AG09309 (cell line): ENCODE results near the gene ZYG11A.
A peak's percentile ranks its signal among the peaks of the same experiment; 100 is the strongest.

Source experiments
- DNase-seq: peaks from one replicate; pipeline ENCODE4 v3.0.0-alpha.2; 2010; ENCODE audit warnings: low read depth
- H3K4me3 ChIP-seq: 2 replicates; pipeline ENCODE4 v1.5.1; 2011; ENCODE audit warnings: mild to moderate bottlenecking, low read depth, low read length, moderate library complexity; ENCODE audit not compliant: control insufficient read depth
- CTCF ChIP-seq: IDR thresholded peaks from 2 replicates; pipeline ENCODE4 v1.5.1; 2011; ENCODE audit warnings: mild to moderate bottlenecking, low read depth, low read length, inconsistent platforms; ENCODE audit not compliant: insufficient read depth, control insufficient read depth; ENCODE audit errors: missing control alignments

Gene ZYG11A

GRCh38 chr1:52877554-52877953 is 35.0 kb downstream of the ZYG11A start:
- TF ChIP-seq CTCF, result no peak
- no peak for DNase-seq
- no peak overlapping the region for H3K4me3 ChIP-seq

- no peak for TF ChIP-seq CTCF
- no peak overlapping the region for H3K4me3 ChIP-seq
- no peak for DNase-seq
Observed at GRCh38 chr1:52880206-52880605, 37.6 kb downstream of the ZYG11A start.

GRCh38 chr1:52887483-52887882 is 44.9 kb downstream of the ZYG11A start:
- no peak overlapping the region for H3K4me3 ChIP-seq
- no peak for DNase-seq
- no peak for TF ChIP-seq CTCF

GRCh38 chr1:52892424-52893215 is 50.1 kb downstream of the ZYG11A start:
- no peak for TF ChIP-seq CTCF
- no peak overlapping the region for H3K4me3 ChIP-seq
- DNase-seq, result no peak

GRCh38 chr1:52899445-52899894 is 56.9 kb downstream of the ZYG11A start:
- DNase-seq, result no peak
- TF ChIP-seq CTCF, result no peak

GRCh38 chr1:52900402-52900801 is 57.8 kb downstream of the ZYG11A start:
- H3K4me3 ChIP-seq, result no peak overlapping the region
- TF ChIP-seq CTCF, result no peak
- no peak for DNase-seq

More at GRCh38 chr1:52899445-52899894, 56.9 kb downstream of the ZYG11A start:
- no peak overlapping the region for H3K4me3 ChIP-seq

GRCh38 chr1:52901384-52901783 is 58.8 kb downstream of the ZYG11A start:
- DNase-seq, result no peak
- H3K4me3 ChIP-seq, result no peak overlapping the region
- peak; percentile 23 for TF ChIP-seq CTCF
